ENCODE results near the gene ZNF136.

Gene ZNF136

DNA sequence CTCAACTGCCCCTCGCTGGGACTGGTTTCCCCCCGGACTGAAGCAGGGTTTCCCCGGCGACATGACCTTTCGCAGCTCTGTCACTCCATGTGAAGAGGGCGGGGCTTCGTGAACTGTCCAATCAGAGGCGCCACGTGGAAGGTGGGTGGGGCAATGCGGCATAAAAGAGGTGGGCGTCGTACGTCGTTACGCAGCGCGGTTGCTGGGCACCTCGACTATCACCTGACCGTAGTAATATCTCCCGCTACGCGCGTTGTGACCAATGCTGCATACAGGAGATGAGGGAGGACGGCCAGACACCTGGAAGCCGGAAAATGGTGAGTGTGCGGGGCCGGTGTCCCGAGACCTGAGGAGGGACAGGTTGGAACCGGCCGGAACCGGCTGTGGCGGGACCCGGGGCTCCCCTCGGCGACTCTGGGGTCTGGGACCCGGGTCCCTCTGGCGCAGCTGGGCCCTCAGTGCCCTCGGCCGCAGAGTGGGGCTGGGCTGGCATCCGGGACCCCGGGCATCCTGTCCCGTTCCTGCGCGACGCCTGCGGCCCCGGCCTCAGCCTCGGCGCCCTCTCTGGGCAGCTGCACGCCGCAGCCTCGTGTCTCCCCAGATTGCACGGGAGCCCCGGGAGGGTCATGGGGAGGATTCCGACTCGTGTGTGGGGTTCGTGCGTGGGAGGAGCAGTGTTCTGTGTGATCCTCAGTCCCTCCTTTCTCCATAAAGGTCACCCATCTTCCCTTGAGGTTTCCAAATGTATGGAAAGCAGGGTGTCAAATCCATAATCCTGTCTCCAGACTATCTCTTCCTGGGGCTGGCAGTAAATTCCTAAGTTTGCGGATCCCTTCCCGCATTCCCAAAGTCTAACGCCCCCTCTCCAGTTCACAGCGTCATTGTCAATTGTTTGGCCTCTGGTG is 32.2 kb downstream of the ZNF136 start:
- DNase-seq: no peak

DNA sequence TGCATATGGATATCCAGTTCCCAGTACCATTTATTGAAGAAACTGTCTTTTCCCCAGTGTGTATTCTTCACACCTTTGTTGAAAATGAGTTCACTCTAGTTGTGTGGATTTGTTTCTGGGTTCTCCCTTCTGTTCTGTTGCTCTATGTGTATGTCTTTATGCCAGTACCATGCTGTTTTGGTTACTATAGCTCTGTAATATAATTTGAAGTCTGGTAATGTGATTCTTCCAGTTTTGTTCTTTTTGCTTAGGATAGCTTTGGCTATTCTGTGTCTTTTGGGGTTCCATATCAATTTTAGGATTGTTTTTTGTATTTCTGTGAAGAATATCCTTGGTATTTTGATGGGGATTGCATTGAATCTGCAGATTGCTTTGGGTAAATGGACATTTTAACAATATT is 35.2 kb downstream of the ZNF136 start:
- no peak for DNase-seq

DNA sequence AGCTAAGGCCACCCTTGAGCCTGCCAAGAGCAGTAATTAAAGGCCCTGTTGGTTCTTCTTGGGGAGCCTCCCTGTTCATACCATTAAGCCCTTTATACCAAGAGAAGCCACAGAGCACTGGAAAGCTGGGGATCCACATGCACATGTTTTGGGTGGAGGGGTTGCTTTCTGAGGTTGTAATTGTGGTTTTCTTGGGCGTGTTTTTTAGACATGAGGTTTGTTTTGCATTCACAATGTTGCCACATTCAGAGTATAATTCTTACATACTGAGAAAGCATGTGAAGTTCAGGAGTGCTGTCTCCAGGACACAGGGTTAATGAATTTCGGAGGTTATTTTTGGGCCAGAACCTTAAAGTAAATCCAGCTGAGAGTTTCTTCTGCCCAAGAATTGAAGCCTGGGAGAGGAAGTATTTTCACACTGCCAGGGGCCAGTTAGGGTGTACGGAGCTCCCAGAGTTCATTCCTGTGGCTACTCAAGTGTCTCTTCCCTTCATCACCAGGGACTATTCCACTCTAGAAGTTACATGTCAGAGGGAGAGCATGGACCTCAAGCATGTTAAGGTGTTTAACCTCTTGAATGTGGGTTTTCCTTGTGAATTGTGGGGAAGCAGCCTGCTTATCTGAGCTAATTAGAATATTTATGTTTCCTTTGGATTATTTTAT is 37.0 kb downstream of the ZNF136 start:
- DNase-seq: no peak

- DNase-seq: no peak
Observed at GRCh38 chr19:12202250-12202649, 39.4 kb downstream of the ZNF136 start.

DNA sequence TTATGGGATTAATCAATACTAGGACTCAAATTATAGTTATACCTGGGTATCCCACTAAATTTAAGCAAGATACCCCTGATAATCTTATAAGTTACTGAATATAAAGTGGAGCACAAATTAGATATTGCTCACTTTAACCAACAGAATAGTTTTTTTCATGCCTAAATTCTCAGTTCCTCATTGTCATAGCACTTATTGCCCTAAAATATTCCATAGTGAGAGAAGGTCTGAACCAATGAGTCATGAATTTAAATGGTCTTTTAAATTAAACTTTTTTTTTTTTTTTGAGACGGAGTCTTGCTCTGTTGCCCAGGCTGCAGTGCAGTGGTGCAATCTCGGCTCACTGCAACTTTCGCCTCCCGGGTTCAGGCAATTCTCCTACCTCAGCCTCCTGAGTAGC is 42.4 kb downstream of the ZNF136 start:
- DNase-seq: no peak

DNA sequence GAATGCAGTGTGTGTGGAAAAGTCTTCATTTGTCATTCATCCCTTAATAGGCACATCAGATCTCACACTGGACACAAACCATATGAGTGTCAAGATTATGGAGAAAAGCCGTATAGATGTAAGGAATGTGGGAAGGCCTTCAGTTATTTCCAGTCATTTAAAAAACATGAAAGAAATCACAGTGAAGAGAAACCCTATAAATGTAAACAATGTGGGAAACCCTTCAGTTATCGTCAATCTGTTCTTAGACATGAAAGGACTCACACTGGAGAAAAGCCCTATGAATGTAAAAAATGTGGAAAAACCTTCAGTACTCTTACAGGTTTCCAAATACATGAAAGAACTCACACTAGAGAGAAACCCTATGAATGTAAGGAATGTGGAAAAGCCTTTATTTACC is 45.3 kb downstream of the ZNF136 start:
- DNase-seq: no peak

GRCh38 chr19:12217332-12217731 is 54.4 kb downstream of the ZNF136 start:
- no peak for DNase-seq

GRCh38 chr19:12222980-12223630 is 60.2 kb downstream of the ZNF136 start:
- no peak for DNase-seq

- DNase-seq: no peak
Observed at GRCh38 chr19:12224676-12225075, 61.8 kb downstream of the ZNF136 start.

DNA sequence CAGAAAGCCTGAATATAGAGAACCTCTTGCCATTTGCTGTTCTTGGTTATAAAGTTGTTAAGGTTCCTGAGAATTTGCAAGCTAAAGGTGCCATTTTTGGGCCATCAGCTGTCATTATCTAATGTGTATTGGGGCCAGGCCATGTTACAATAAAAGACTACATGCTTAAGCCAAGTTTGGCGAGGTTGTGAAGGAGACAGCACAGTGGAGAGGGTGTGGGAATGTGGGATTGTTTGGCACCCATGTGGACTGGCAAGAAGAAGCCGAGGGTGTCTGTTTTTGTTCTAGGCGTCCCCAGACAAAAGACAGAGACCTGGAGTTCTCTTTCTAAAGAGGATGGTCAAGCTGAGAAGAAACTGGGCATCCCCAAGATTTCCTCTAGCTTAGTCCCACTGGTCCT is 67.1 kb downstream of the ZNF136 start:
- no peak for DNase-seq

DNA sequence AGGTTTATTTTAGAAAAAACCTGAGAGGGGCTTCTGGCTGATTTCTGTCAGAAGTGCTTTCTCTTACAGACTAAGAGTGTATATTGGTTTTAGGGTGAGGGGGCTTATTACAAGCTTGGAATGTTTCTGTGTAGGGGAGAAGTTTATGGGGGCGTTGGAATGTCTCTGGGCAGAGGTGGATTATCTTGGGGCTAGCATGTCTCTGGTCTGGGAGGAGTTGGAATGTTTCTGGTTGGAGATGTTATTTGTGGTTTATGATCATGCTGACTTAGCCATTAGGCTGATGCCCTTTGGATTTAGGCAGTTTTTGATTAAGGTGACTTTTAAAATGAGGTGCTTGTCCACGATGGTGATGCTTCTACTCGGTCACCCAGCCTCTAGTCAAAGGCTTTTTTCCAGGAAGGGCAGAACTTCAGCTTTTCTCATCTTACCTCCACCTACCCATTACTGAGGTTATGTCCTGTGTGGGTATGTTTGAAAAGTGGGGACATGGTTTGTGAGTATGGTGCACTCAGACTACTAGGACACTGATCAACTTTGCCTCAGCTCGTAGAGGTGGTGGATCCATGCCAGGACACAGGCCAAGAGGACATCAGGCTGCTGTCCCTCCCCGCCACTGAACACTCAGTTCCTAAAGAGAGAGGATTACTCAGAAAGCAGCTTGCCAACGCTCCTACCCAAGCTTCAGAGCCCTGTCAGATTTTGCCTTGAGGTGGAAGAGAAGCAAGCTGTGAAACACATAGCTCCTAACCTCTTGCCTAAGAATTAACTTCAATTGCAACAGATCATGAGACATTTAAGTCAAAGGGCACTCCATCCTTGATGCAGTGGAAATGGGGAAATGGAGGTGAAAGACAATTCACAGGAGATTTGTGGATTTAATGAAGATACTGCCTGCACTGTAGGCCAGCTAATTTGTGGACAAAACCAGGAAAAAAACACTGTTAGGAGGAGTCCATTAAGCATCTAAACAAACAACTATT is 68.1 kb downstream of the ZNF136 start:
- no peak for DNase-seq

DNA sequence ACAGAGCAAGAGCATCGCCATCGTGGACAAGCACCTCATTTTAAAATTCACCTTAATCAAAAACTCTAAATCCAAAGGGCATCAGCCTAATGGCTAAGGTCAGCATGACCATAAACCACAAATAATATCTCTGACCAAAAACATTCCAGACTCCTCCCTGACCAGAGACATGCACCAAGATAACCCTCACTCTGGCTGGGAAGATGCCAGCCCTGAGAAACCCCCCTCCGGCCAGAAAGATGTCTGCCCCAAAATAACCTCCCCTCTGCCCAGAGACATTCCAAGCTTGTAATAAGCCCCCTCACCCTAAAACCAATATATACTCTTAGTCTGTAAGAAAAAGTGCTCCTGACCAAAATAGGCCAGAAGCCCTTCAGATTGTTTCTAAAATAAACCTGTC is 70.1 kb downstream of the ZNF136 start:
- DNase-seq: no peak

DNA sequence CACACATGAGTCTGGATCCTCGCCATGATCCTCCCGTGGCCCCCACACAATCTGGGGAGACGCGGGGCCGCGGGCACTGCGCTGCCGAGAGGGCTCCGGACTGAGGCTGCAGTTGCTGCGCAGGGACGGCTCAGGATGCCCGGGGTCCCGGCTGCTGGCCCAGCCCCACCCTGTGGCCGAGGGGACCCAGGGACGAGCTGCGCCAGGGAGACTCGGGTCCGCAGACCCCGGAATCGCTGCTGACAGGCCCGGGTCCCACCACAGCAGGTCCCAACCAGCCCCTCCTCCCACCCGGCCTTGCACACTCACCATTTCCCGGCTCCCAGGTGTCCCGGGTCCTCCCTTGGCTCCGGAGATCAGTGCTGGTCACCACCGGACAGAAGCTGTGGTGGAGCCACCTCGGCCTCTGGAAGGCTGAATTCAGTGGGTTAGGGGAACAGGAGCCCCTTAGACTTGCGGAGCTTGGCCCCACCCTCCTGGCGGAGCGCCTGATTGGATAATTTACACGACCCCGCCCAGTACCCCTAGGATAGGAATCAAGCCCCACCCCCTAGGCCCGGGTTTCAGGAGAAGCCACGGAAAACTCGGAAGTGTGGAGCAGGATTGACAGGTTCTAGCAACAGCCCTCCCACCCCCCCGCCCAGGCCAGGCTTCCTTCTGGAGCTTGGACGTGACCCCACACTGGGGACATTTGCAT is 74.4 kb downstream of the ZNF136 start:
- no peak for DNase-seq

Measured in SHP77 (cell line).